Activated T-helper 9 cell treated with anti-CD3 and anti-CD28 coated beads, Interleukin-2, amount 50 U/mL, for 16 hours (primary cell): ENCODE results near the gene DDX27.
A peak's percentile ranks its signal among the peaks of the same experiment; 100 is the strongest.
"Not testable (repeated sequence)": the region's sequence is repeated elsewhere in the genome, so short reads cannot be mapped to it uniquely, and the experiment has no call there.

Experiments
- DNase-seq: peaks from one replicate; pipeline ENCODE4 v3.0.0-alpha.2; 2020; ENCODE audit warnings: low read depth

Gene DDX27

GRCh38 chr20:49219091-49219923 is at the start of gene DDX27:
DDX27 (plus strand) TSS chr20:49219416; CDS start chr20:49219449, 33 bp downstream.
- DNase-seq: peak; percentile 93

GRCh38 chr20:49169547-49169946 is 49.7 kb upstream of the DDX27 start:
- no peak for DNase-seq

- DNase-seq: no peak
Measured at GRCh38 chr20:49170714-49171113, 48.5 kb upstream of the DDX27 start.

- DNase-seq: no peak
Measured at GRCh38 chr20:49171909-49172308, 47.3 kb upstream of the DDX27 start.

- DNase-seq: no peak
Measured at GRCh38 chr20:49172413-49172812, 46.8 kb upstream of the DDX27 start.

- DNase-seq: no peak
Measured at GRCh38 chr20:49174183-49174582, 45.0 kb upstream of the DDX27 start.

GRCh38 chr20:49179368-49180277 is 39.6 kb upstream of the DDX27 start:
- DNase-seq: no peak

GRCh38 chr20:49181265-49181877 is 37.8 kb upstream of the DDX27 start:
- no peak for DNase-seq

GRCh38 chr20:49183444-49183843 is 35.8 kb upstream of the DDX27 start:
- no peak for DNase-seq

GRCh38 chr20:49184084-49184501 is 35.1 kb upstream of the DDX27 start:
- not testable (repeated sequence) for DNase-seq

GRCh38 chr20:49184691-49185070 is 34.5 kb upstream of the DDX27 start:
- DNase-seq: no peak

GRCh38 chr20:49185071-49185761 is 34.0 kb upstream of the DDX27 start:
- no peak for DNase-seq

GRCh38 chr20:49186535-49187329 is 32.5 kb upstream of the DDX27 start:
- peak; percentile 46 for DNase-seq

- DNase-seq: no peak
Measured at GRCh38 chr20:49187330-49187850, 31.8 kb upstream of the DDX27 start.

GRCh38 chr20:49187851-49188641 is 31.2 kb upstream of the DDX27 start, which contains the start of gene STAU1:
STAU1 (minus strand) TSS chr20:49188334; CDS start chr20:49166201, 22,133 bp downstream.
- peak; percentile 91 for DNase-seq

- DNase-seq: not testable (repeated sequence)
Measured at GRCh38 chr20:49192944-49193518, 26.2 kb upstream of the DDX27 start.

GRCh38 chr20:49199729-49200293 is 19.4 kb upstream of the DDX27 start:
- DNase-seq: no peak

- DNase-seq: no peak
Measured at GRCh38 chr20:49203011-49203410, 16.2 kb upstream of the DDX27 start.

- DNase-seq: no peak
Measured at GRCh38 chr20:49203746-49204145, 15.5 kb upstream of the DDX27 start.
